GM08714 (cell line): Measurements from ENCODE around the gene LFNG.
"Not testable (repeated sequence)": the region's sequence is repeated elsewhere in the genome, so short reads cannot be mapped to it uniquely, and the experiment has no call there.

ENCODE experiments used
- H3K4me3 ChIP-seq: fragments of 200-500 bp; sonication (Bioruptor generic); 2 replicates; pipeline ENCODE4 v1.5.1; 2014; ENCODE audit warnings: mild to moderate bottlenecking, low read length, inconsistent platforms
- ZNF274 ChIP-seq: IDR thresholded peaks from 2 replicates; pipeline ENCODE4 v1.6.1; 2012; ENCODE audit warnings: mild to moderate bottlenecking, low read depth, low read length

Gene LFNG

GRCh38 chr7:2546776-2547586 lies 27.4 kb downstream of the LFNG start:
- H3K4me3 ChIP-seq = no peak overlapping the region
- TF ChIP-seq ZNF274 = no peak

- no peak for TF ChIP-seq ZNF274
- no peak overlapping the region for H3K4me3 ChIP-seq
Measured at GRCh38 chr7:2551418-2551817, 31.8 kb downstream of the LFNG start.

- H3K4me3 ChIP-seq = no peak overlapping the region
Measured at GRCh38 chr7:2553108-2553507, 33.5 kb downstream of the LFNG start.

GRCh38 chr7:2553831-2554581 lies 34.4 kb downstream of the LFNG start:
- peak overlapping the region; percentile 82 for H3K4me3 ChIP-seq
- TF ChIP-seq ZNF274 = no peak

More at GRCh38 chr7:2553108-2553507, 33.5 kb downstream of the LFNG start:
- TF ChIP-seq ZNF274 = no peak

GRCh38 chr7:2554661-2555111 lies 35.1 kb downstream of the LFNG start:
- H3K4me3 ChIP-seq = peak overlapping the region; percentile 82
- no peak for TF ChIP-seq ZNF274

- no peak for TF ChIP-seq ZNF274
- peak within 1 kb of the TSS; percentile 82 for H3K4me3 ChIP-seq
Measured at GRCh38 chr7:2555121-2556052, 35.8 kb downstream of the LFNG start, which contains the start of gene BRAT1. BRAT1 (minus strand) TSS chr7:2555524; CDS start chr7:2554431, 1,093 bp downstream.

GRCh38 chr7:2558629-2559282 lies 39.2 kb downstream of the LFNG start, which contains the start of gene IQCE:
IQCE (plus strand) TSS chr7:2558979; CDS start chr7:2559182, 203 bp downstream.
- no peak for TF ChIP-seq ZNF274
- H3K4me3 ChIP-seq = peak within 1 kb of the TSS; percentile 87

GRCh38 chr7:2559283-2559950 lies 39.8 kb downstream of the LFNG start:
- no peak for TF ChIP-seq ZNF274
- H3K4me3 ChIP-seq = peak overlapping the region; percentile 87

- not testable (repeated sequence) for H3K4me3 ChIP-seq
Measured at GRCh38 chr7:2563955-2564354, 44.4 kb downstream of the LFNG start.

GRCh38 chr7:2564970-2565540 lies 45.5 kb downstream of the LFNG start:
- no peak for TF ChIP-seq ZNF274
- H3K4me3 ChIP-seq = no peak overlapping the region

GRCh38 chr7:2566348-2566889 lies 46.8 kb downstream of the LFNG start:
- no peak for TF ChIP-seq ZNF274
- no peak overlapping the region for H3K4me3 ChIP-seq
